GM19351 (cell line): Measurements from ENCODE around the gene YIPF6.
"Not testable (repeated sequence)": the region's sequence is repeated elsewhere in the genome, so short reads cannot be mapped to it uniquely, and the experiment has no call there.

Experiments
- ATAC-seq: cut with Tn5 transposase; IDR thresholded peaks from one replicate; pipeline ENCODE4 v1.9.1; 2021; ENCODE audit warnings: mild to moderate bottlenecking, moderate library complexity; ENCODE audit not compliant: unreplicated experiment

The YIPF6 gene, protein sequence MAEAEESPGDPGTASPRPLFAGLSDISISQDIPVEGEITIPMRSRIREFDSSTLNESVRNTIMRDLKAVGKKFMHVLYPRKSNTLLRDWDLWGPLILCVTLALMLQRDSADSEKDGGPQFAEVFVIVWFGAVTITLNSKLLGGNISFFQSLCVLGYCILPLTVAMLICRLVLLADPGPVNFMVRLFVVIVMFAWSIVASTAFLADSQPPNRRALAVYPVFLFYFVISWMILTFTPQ

DNA sequence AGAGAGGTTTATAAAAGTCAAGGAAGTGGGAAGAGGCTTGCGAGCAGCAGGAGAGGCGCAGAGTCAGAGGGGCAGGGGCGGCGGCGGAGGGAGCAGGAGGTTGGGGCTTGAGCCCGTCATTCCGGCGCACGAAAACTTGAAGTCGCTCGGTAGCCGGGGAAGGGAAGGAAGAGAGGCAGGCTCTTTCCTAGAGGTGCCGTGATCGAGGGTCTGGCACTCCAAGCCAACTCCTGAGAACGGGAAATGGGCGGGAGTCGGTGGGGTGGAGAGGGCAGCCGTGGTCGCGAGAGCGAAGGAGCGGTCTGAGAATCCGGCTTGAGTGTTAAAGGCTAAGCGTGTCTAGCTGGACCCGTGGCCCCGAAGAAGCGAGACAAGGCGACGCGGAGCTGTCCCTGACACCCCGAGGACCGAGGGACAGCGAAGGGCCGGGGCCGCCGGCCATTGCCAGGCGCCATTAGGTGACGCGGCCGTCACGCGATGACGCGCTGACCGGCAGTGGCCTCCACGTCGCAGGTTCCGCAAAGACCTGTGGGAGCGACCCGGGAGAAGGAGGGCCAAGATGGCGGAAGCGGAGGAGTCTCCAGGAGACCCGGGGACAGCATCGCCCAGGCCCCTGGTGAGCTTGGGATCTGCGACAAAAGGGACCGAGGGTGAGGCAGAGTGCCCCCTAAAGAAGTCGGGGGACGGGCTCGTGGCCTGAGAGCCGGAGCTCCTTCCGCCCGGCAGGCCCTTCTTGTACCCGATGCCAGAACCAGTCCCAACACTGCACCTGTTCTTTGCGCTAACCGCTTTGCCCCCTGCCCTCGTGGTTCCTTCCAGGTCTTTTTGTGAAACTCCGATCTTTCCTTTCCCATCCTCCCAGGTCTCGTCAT lies at the start of gene YIPF6:
TSS of gene YIPF6 (plus strand) at position 544 of the 872 bp plus-strand sequence. CDS start at position 560, 16 bp downstream.
- ATAC-seq: peak; percentile 95

DNA sequence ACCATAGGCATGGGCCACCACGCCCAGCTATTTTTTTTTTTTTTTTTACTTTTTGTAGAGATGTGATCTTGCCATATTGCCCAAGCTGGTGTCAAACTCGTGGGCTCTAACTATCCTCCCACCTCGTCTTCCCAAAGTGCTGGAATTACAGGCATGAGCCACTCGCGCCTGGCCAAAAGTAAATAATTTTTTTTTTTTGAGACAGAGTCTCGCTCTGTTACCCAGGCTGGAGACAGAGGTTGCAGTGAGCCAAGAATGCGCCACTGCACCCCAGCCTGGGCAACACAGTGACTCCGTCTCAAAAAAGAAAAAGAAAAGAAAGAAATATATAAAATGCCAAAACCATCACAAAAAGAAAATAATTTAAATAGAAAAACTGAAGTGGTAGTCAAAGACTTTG lies 47.1 kb upstream of the YIPF6 start:
- ATAC-seq: no peak

- no peak for ATAC-seq
Measured at GRCh38 chrX:68454476-68455150, 44.2 kb upstream of the YIPF6 start.

DNA sequence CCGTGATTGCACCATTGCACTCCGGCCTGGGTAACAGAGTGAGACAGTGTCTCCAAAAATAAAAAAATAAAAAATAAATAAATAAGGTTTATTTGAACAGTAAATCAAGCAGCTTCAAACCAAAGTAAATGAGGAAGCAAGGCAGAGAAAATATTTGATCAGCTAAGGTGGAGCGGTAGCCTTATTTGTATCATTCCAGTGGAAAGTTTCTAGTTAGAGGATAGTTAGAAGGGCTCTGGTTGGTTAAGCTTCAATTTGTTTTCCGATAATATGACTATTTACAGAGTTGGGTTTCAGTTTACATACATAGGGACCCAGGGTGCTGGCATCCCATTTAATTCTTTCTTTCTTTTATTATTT lies 43.7 kb upstream of the YIPF6 start:
- no peak for ATAC-seq

- ATAC-seq: no peak
Measured at GRCh38 chrX:68461093-68461492, 37.8 kb upstream of the YIPF6 start.

DNA sequence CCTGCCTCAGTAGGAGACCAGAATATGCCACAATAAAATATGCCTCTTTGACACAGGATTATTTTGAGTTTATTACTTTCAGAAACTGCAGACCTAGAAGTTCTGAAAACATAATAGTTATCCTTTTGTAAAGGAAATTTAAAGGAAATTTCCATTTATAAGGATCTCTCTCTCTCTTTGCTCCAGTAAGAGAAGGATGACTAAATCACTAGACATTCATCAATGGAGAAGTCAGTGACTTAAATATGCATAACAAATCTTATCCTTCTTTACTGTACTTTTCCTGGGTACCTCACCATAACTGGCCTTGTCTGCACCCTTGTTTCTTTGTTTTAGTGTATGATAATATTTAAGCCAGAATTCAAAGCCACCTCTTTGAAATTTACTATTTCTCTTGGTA lies 37.3 kb upstream of the YIPF6 start:
- ATAC-seq: no peak

DNA sequence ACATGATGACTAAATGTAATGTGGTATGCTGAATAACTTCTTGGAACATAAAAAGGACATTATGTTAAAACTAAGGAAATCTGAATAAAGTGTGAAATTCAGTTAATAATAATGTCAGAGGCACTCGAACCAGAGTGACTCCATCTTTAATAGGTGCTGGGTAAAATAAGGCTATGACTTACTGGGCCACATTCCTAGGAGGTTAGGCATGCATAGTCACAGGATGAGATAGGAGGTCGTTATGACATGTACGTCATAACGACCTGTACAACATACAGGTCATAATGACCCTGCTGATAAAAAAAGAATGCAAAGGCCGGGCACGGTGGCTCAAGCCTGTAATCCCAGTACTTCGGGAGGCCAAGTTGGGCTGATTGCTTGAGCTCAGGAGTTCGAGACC lies 36.7 kb upstream of the YIPF6 start:
- no peak for ATAC-seq

- ATAC-seq: peak; percentile 71
Measured at GRCh38 chrX:68462653-68463052, 36.2 kb upstream of the YIPF6 start.

DNA sequence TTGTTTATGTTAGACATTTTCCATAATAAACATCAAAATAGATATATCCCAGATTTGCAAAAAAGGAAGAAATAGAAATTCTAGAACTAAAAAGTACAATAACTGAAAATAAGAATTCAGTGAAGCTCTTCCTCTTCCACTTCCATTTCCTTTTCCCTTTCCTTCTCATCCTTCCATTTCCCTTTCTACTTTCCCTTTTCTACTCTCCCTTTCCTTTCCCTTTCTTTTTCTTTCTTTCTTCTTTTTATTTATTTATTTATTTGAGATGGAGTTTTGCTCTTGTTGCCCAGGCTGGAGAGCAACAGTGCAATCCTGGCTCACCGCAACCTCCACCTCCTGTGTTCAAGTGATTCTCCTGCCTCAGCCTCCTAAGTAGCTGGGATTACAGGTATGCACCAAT lies 35.0 kb upstream of the YIPF6 start:
- ATAC-seq: no peak

DNA sequence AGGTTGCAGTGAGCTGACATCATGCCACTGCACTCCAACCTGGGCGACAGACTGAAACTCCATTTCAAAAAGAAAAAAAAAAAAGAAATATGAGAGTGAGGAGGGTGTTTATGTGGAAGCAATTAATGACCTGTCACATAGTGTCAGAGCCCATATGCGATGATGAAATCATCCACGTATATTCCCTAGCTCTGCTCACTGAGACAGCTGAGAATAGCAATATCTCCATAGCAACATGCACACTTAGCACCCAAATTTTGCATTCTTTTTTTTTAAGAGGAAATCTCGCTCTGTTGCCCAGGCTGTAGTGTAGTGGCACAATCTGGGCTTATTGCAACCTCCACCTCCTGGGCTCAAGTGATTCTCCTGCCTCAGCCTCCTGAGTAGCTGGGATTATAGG lies 34.1 kb upstream of the YIPF6 start:
- no peak for ATAC-seq

DNA sequence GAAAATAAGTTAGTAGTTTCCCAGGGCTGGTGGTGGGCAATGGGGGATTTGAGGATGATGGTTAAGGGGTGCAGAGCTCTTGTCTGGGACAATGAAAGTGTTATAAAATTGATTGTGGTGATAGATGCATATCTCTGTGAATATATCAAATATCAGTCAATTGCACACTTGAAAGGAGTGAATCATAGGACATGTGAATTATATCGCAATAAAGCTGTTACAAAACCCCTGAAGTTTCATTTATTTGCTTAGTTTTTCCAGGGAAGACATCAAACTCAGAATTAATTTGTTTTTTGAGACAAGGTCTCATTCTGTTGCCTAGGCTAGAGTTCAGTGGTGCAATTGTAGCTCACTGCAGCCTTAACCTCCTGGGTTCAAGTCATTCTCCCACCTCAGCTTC lies 17.9 kb upstream of the YIPF6 start:
- no peak for ATAC-seq

- ATAC-seq: not testable (repeated sequence)
Measured at GRCh38 chrX:68486198-68486597, 12.7 kb upstream of the YIPF6 start.

- ATAC-seq: no peak
Measured at GRCh38 chrX:68487254-68487653, 11.6 kb upstream of the YIPF6 start.

- no peak for ATAC-seq
Measured at GRCh38 chrX:68487924-68488323, 10.9 kb upstream of the YIPF6 start.

GRCh38 chrX:68488657-68489056 lies 10.2 kb upstream of the YIPF6 start:
- ATAC-seq: no peak

DNA sequence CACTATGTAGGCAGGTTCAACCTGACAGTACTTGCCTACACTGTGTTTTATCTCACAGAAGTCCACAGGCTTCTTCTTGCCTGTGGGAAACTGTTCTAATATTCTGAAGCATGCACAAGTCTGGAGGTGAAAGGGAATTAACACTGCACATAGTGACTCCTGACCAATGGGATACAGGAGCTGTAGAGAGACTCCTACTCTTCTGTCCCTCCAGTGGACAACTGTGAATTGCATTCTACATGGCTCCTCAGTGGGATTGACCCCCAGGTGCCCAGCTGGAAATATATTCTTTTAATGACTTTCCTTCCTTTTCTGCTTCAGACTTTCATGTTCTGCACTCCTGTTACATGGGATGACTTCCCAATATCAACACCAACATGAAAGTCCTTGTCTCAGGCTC lies 8.2 kb upstream of the YIPF6 start:
- ATAC-seq: peak; percentile 82

DNA sequence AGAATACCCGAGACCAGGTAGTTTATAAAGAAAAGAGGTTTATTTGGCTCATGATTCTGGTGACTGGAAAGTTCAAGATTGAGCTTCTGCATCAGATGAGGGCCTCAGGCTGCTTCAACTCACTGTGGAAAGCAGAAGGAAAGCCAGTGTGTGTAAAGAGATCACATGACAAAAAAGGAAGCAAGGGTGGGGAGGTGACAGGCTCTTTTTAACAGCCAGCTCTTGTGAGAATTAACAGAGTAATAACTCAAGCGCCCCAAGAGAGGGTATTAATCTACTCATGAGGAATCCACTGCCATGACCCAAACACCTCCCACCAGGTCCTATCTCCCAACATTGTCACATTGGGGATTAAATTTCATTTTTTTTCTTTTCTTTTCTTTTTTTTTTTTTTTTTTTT lies 6.3 kb upstream of the YIPF6 start:
- no peak for ATAC-seq

GRCh38 chrX:68493776-68494175 lies 5.1 kb upstream of the YIPF6 start:
- ATAC-seq: not testable (repeated sequence)

GRCh38 chrX:68498044-68498507 lies 775 bp upstream of the YIPF6 start:
- ATAC-seq: no peak

- ATAC-seq: no peak
Measured at GRCh38 chrX:68499543-68500504, 973 bp downstream of the YIPF6 start.
